ENCODE measurements around the gene CASP8. TPM values are rescaled to one million over a fixed set of nuclear protein-coding genes. Genes with fewer than 3 reads are reported as not detected.

Gene CASP8
- total and polyA plus RNA-seq, 9 of the 15 experiments (the other 6 are each of a cell fraction or from before 2014, with no cell fraction given), result 10.2 to 31.4 (median 19.4) TPM

DNA sequence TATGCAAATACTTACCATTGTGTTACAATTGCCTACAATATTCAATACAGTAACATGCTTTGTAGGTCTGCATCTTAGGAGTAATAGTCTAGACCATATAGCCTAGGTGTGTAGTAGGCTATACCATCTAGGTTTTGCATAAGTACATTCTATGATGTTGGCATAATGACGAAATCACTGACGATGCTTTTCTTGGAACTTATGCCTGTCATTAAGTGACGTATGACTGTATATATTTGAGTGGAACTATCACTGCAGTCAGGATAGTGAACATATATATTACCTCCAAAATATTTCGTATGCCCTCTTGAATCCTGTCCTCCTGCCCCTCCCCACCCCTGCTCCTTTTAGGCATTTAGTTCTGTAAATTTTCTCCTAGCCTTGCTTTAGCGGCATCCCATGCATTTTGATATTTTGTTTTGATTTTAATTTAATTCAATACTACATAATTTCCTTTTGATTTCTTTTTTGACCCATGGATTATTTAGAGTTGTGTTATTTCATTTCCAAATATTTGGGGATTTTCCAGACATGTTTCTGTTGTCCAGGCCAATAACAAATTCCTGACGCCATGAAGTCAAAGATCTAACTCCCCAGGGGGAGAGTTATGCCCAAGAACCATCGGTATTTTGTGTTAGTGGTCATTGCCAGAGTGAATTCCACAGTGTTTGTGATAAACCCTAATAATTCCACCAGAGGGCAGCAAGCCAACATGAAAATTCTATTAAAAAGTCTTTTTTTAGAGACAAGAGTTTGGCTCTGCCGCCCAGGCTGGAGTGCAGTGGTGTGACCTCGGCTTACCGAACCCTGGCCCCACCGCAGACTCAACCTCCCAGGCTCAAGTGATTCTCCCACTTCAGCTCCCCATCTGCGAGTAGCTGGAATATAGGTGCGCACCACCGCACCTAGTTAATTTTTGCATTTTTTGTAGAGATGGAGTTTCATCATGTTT is 24.2 kb upstream of the CASP8 start (continued):
- TF ChIP-seq ZNF217 (CRISPR knock-in tag; IDR thresholded peaks at IDR 0.05) (no peak), REST (IDR thresholded peaks at IDR 0.05; ENCODE audit: borderline replicate concordance) (peak; percentile 68; the same call in 1 of the 2 replicates), REST (CRISPR knock-in tag; IDR thresholded peaks at IDR 0.05; ENCODE audit: low read depth) (no peak), TRIM28 (IDR thresholded peaks at IDR 0.05) (no peak), SMARCC2 (IDR thresholded peaks at IDR 0.05; ENCODE audit: low read depth) (peak; percentile 19; the same call in 1 of the 2 replicates), XRCC3 (IDR thresholded peaks at IDR 0.05) (no peak), CSDE1 (IDR thresholded peaks at IDR 0.05) (no peak), KLF16 (IDR thresholded peaks at IDR 0.05) (no peak), RUNX1 (IDR thresholded peaks at IDR 0.05; ENCODE audit: low read depth) (no peak), CEBPZ (IDR thresholded peaks at IDR 0.05; ENCODE audit: borderline replicate concordance, low read depth, low read length) (no peak), EP400 (IDR thresholded peaks at IDR 0.05) (no peak), ZNF436 (CRISPR knock-in tag; IDR thresholded peaks at IDR 0.05) (no peak), TEAD4 (IDR thresholded peaks at IDR 0.05; ENCODE audit: low read length) (peak; percentile 28; the same call in 1 of the 2 replicates), TEAD4 (CRISPR knock-in tag; IDR thresholded peaks at IDR 0.05; ENCODE audit: borderline replicate concordance) (no peak)
- TF ChIP-seq, protein P1, sequence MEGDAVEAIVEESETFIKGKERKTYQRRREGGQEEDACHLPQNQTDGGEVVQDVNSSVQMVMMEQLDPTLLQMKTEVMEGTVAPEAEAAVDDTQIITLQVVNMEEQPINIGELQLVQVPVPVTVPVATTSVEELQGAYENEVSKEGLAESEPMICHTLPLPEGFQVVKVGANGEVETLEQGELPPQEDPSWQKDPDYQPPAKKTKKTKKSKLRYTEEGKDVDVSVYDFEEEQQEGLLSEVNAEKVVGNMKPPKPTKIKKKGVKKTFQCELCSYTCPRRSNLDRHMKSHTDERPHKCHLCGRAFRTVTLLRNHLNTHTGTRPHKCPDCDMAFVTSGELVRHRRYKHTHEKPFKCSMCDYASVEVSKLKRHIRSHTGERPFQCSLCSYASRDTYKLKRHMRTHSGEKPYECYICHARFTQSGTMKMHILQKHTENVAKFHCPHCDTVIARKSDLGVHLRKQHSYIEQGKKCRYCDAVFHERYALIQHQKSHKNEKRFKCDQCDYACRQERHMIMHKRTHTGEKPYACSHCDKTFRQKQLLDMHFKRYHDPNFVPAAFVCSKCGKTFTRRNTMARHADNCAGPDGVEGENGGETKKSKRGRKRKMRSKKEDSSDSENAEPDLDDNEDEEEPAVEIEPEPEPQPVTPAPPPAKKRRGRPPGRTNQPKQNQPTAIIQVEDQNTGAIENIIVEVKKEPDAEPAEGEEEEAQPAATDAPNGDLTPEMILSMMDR (IDR thresholded peaks at IDR 0.05 in 2 of 3, conservative IDR thresholded peaks at IDR 0.05 in 1 of 3; ENCODE audit: insufficient read depth in 2 of 3, low read depth in 1 of 3, low read length in 3 of 3), result peak; percentile 43 to 64 (median 47); a peak in 5 of 6 replicates
